GM12872 (cell line): ENCODE data around the gene BICC1.

Experiments
- CTCF ChIP-seq: IDR thresholded peaks from 3 replicates; pipeline ENCODE4 v1.5.1; 2011; ENCODE audit warnings: low read depth, mild to moderate bottlenecking, low read length, moderate library complexity; ENCODE audit not compliant: insufficient read depth

The BICC1 gene

GRCh38 chr10:58632216-58632615 is 119.5 kb downstream of the BICC1 start:
- no peak for TF ChIP-seq CTCF

GRCh38 chr10:58637352-58637751 is 124.7 kb downstream of the BICC1 start:
- TF ChIP-seq CTCF = no peak

- no peak for TF ChIP-seq CTCF
Observed at GRCh38 chr10:58638388-58638787, 125.7 kb downstream of the BICC1 start.

- TF ChIP-seq CTCF = no peak
Observed at GRCh38 chr10:58641095-58641531, 128.4 kb downstream of the BICC1 start.

GRCh38 chr10:58641708-58642107 is 129.0 kb downstream of the BICC1 start:
- no peak for TF ChIP-seq CTCF

- TF ChIP-seq CTCF = no peak
Observed at GRCh38 chr10:58642283-58642682, 129.6 kb downstream of the BICC1 start.

- no peak for TF ChIP-seq CTCF
Observed at GRCh38 chr10:58642916-58643428, 130.3 kb downstream of the BICC1 start.
